Measurements from ENCODE around the gene ANKRD45. TPM values are rescaled to one million over a fixed set of nuclear protein-coding genes. Genes with fewer than 3 reads are reported as not detected.
"Not testable (repeated sequence)": the region's sequence is repeated elsewhere in the genome, so short reads cannot be mapped to it uniquely, and the experiment has no call there.

The ANKRD45 gene
- total RNA-seq, 1 experiment from 2014 or later = 0.31 TPM

DNA sequence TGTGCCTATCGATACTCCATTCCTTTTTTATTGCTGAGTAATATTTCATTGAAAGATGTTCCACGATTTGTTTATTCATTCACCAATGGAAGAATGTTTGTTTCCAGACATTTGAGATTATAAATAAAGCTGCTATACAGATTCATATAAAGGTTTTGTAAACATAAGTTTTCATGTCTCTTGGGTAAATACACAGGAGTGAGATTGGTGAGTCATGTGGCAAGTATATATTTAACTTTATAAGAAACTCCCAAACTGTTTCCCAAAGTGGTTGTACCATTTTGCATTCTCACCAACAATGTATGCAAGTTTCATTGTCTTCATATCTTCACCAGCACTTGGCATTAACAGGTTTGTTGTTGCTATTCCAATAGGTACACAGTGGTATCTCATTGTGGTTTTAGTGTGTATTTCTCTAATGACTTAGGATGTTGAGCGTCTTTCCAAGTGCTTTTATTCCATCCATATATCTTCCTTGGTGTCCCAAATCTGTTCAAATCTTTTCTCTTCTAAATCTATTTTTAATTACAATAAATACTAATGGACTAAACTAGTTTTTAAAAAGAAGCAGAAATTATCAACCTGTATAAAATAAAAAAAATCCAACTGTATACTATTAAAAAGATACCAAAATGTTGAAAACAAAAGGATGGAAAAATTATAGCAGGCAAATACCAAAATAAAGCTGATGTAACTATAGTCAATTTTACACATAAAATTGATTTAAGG is 73.4 kb downstream of the ANKRD45 start:
- Histone ChIP-seq H3K9ac (ENCODE audit: extremely low read depth, insufficient read length, low read length) (no peak overlapping the region), H4K20me1 (ENCODE audit: control insufficient read depth, insufficient read depth, insufficient read length) (no peaks in the 10 kb centered on the region), H4K91ac (ENCODE audit: insufficient read length, low read depth, low read length) (no peak overlapping the region), H2BK15ac (ENCODE audit: low read depth, low read length) (no peak overlapping the region), H2AFZ (ENCODE audit: low read length) (no peak overlapping the region), H3K9me3 (ENCODE audit: control insufficient read depth, low read depth, low read length) (no peaks in the 10 kb centered on the region), H3K79me2 (ENCODE audit: insufficient read depth, low read length) (no peaks in the 10 kb centered on the region), H2BK20ac (ENCODE audit: low read depth, low read length, poor library complexity, severe bottlenecking) (no peak overlapping the region), H3K27me3 (ENCODE audit: insufficient read depth, low read length) (no peaks in the 10 kb centered on the region), H3K14ac (ENCODE audit: insufficient read depth, low read length) (no peak overlapping the region), H3K79me1 (ENCODE audit: insufficient read depth, low read depth, low read length, poor library complexity, severe bottlenecking) (no peaks in the 10 kb centered on the region), H3K23me2 (ENCODE audit: insufficient read length, low read depth, low read length, poor library complexity, severe bottlenecking) (no peaks in the 10 kb centered on the region), H3K27ac (ENCODE audit: insufficient read length, low read depth, low read length) (no peak overlapping the region), H2BK5ac (ENCODE audit: insufficient read length, low read length) (no peak overlapping the region), H4K8ac (replicated peaks; ENCODE audit: insufficient read length, low read depth, low read length) (no peak overlapping the region), H2BK12ac (ENCODE audit: insufficient read length, low read depth, low read length) (no peak overlapping the region), H2AK5ac (ENCODE audit: insufficient read length, low read length) (no peak overlapping the region), H4K5ac (ENCODE audit: insufficient read length, low read depth, low read length) (no peak overlapping the region), H3K4ac (ENCODE audit: low read depth, low read length) (no peak overlapping the region), H3K4me1 (ENCODE audit: insufficient read depth, low read length) (no peaks in the 10 kb centered on the region), H3K18ac (ENCODE audit: insufficient read length, low read depth, low read length) (no peak overlapping the region), H3K56ac (ENCODE audit: insufficient read length, low read depth, low read length) (no peak overlapping the region), H3K4me2 (ENCODE audit: insufficient read depth, insufficient read length, low read length) (no peak overlapping the region), H3T11ph (ENCODE audit: low read length) (no peak overlapping the region), H3K23ac (ENCODE audit: insufficient read length, low read depth, low read length) (no peak overlapping the region), H2BK120ac (ENCODE audit: low read depth, low read length, poor library complexity, severe bottlenecking) (no peak overlapping the region)
- DNase-seq = no peak
- no peak overlapping the region for H3K27ac Mint-ChIP-seq
- H3K27me3 Mint-ChIP-seq (ENCODE audit: low read depth) = no peaks in the 10 kb centered on the region
- WGBS (ENCODE audit: extremely low coverage, insufficient read length, low lambda C conversion rate) = no CpG with 5 or more reads among the region's 3 CpGs
- H3K9me3 Mint-ChIP-seq = no peaks in the 10 kb centered on the region
- no peaks in the 10 kb centered on the region for H3K4me1 Mint-ChIP-seq
- H3K4me3 Mint-ChIP-seq = no peak overlapping the region
- TF ChIP-seq CTCF (conservative IDR thresholded peaks at IDR 0.05) = no peak
- no peaks in the 10 kb centered on the region for H3K36me3 Mint-ChIP-seq (ENCODE audit: insufficient read depth in 1 of 3, low read depth in 3 of 3)

GRCh38 chr1:173591138-173591537 is 78.5 kb downstream of the ANKRD45 start:
- not testable (repeated sequence) for H3K4me1 Mint-ChIP-seq; H4K8ac ChIP-seq (replicated peaks; ENCODE audit: insufficient read length, low read depth, low read length); H2BK15ac ChIP-seq (ENCODE audit: low read depth, low read length); H2BK5ac ChIP-seq (ENCODE audit: insufficient read length, low read length); H4K5ac ChIP-seq (ENCODE audit: insufficient read length, low read depth, low read length); H4K20me1 ChIP-seq (ENCODE audit: control insufficient read depth, insufficient read depth, insufficient read length); H3K14ac ChIP-seq (ENCODE audit: insufficient read depth, low read length); H3K27ac ChIP-seq (ENCODE audit: insufficient read length, low read depth, low read length); H3K27me3 Mint-ChIP-seq (ENCODE audit: low read depth); H3K9me3 ChIP-seq (ENCODE audit: control insufficient read depth, low read depth, low read length); H3K27ac Mint-ChIP-seq; H3K18ac ChIP-seq (ENCODE audit: insufficient read length, low read depth, low read length); H3K79me1 ChIP-seq (ENCODE audit: insufficient read depth, low read depth, low read length, poor library complexity, severe bottlenecking); H2AFZ ChIP-seq (ENCODE audit: low read length); H3T11ph ChIP-seq (ENCODE audit: low read length); H3K27me3 ChIP-seq (ENCODE audit: insufficient read depth, low read length); H3K79me2 ChIP-seq (ENCODE audit: insufficient read depth, low read length); H4K91ac ChIP-seq (ENCODE audit: insufficient read length, low read depth, low read length); H3K36me3 Mint-ChIP-seq (ENCODE audit: insufficient read depth in 1 of 3, low read depth in 3 of 3); DNase-seq; H2BK12ac ChIP-seq (ENCODE audit: insufficient read length, low read depth, low read length); H3K4me1 ChIP-seq (ENCODE audit: insufficient read depth, low read length); H3K23ac ChIP-seq (ENCODE audit: insufficient read length, low read depth, low read length); H3K9ac ChIP-seq (ENCODE audit: extremely low read depth, insufficient read length, low read length); H2BK120ac ChIP-seq (ENCODE audit: low read depth, low read length, poor library complexity, severe bottlenecking); H2AK5ac ChIP-seq (ENCODE audit: insufficient read length, low read length); H3K56ac ChIP-seq (ENCODE audit: insufficient read length, low read depth, low read length); H3K4ac ChIP-seq (ENCODE audit: low read depth, low read length); H3K4me2 ChIP-seq (ENCODE audit: insufficient read depth, insufficient read length, low read length); H3K9me3 Mint-ChIP-seq; H3K23me2 ChIP-seq (ENCODE audit: insufficient read length, low read depth, low read length, poor library complexity, severe bottlenecking); H2BK20ac ChIP-seq (ENCODE audit: low read depth, low read length, poor library complexity, severe bottlenecking); H3K4me3 Mint-ChIP-seq
- WGBS (ENCODE audit: extremely low coverage, insufficient read length, low lambda C conversion rate) = no CpG with 5 or more reads among the region's 5 CpGs

All from H9 (cell line).